ENCODE results near the gene PAWR.

The PAWR gene

GRCh38 chr12:79585147-79585546 is 105.6 kb downstream of the PAWR start:
- no peak for TF ChIP-seq TEAD4 (IDR thresholded peaks at IDR 0.05)
- TF ChIP-seq CREB1 (IDR thresholded peaks at IDR 0.05; ENCODE audit: low read depth): no peak

GRCh38 chr12:79573820-79574219 is 116.9 kb downstream of the PAWR start:
- TF ChIP-seq CEBPB (IDR thresholded peaks at IDR 0.05) (no peak), EP300 (IDR thresholded peaks at IDR 0.05; ENCODE audit: borderline replicate concordance) (no peak), NFIC (IDR thresholded peaks at IDR 0.05) (no peak), REST (IDR thresholded peaks at IDR 0.05; ENCODE audit: low read depth) (no peak), USF1 (IDR thresholded peaks at IDR 0.05) (no peak), ZBTB7A (IDR thresholded peaks at IDR 0.05; ENCODE audit: low read depth) (no peak), TAF1 (IDR thresholded peaks at IDR 0.05; ENCODE audit: low read depth) (no peak), YY1 (IDR thresholded peaks at IDR 0.05; ENCODE audit: low read depth) (no peak), FOXM1 (IDR thresholded peaks at IDR 0.05; ENCODE audit: borderline replicate concordance, low read depth) (no peak), CREB1 (IDR thresholded peaks at IDR 0.05; ENCODE audit: low read depth) (no peak), TCF12 (IDR thresholded peaks at IDR 0.05; ENCODE audit: low read depth) (no peak), MAX (IDR thresholded peaks at IDR 0.05) (no peak), EGR1 (IDR thresholded peaks at IDR 0.05) (no peak), RAD21 (IDR thresholded peaks at IDR 0.05; ENCODE audit: low read depth) (no peak), TEAD4 (IDR thresholded peaks at IDR 0.05) (no peak)

GRCh38 chr12:79569679-79570078 is 121.1 kb downstream of the PAWR start:
- no peak for TF ChIP-seq TAF1 (IDR thresholded peaks at IDR 0.05; ENCODE audit: low read depth)
- no peak for TF ChIP-seq USF1 (IDR thresholded peaks at IDR 0.05)
- no peak for TF ChIP-seq REST (IDR thresholded peaks at IDR 0.05; ENCODE audit: low read depth)
- TF ChIP-seq ZBTB7A (IDR thresholded peaks at IDR 0.05; ENCODE audit: low read depth): no peak
- TF ChIP-seq TEAD4 (IDR thresholded peaks at IDR 0.05): no peak
- TF ChIP-seq CEBPB (IDR thresholded peaks at IDR 0.05): no peak
- TF ChIP-seq TCF12 (IDR thresholded peaks at IDR 0.05; ENCODE audit: low read depth): no peak
- TF ChIP-seq EGR1 (IDR thresholded peaks at IDR 0.05): no peak
- no peak for TF ChIP-seq RAD21 (IDR thresholded peaks at IDR 0.05; ENCODE audit: low read depth)
- no peak for TF ChIP-seq EP300 (IDR thresholded peaks at IDR 0.05; ENCODE audit: borderline replicate concordance)
- no peak for TF ChIP-seq MAX (IDR thresholded peaks at IDR 0.05)
- TF ChIP-seq FOXM1 (IDR thresholded peaks at IDR 0.05; ENCODE audit: borderline replicate concordance, low read depth): no peak
- TF ChIP-seq YY1 (IDR thresholded peaks at IDR 0.05; ENCODE audit: low read depth): no peak
- no peak for TF ChIP-seq NFIC (IDR thresholded peaks at IDR 0.05)
- no peak for TF ChIP-seq CREB1 (IDR thresholded peaks at IDR 0.05; ENCODE audit: low read depth)

- TF ChIP-seq TCF12 (IDR thresholded peaks at IDR 0.05; ENCODE audit: low read depth) (no peak), ZBTB7A (IDR thresholded peaks at IDR 0.05; ENCODE audit: low read depth) (no peak), TAF1 (IDR thresholded peaks at IDR 0.05; ENCODE audit: low read depth) (no peak), CEBPB (IDR thresholded peaks at IDR 0.05) (no peak), REST (IDR thresholded peaks at IDR 0.05; ENCODE audit: low read depth) (no peak), EP300 (IDR thresholded peaks at IDR 0.05; ENCODE audit: borderline replicate concordance) (no peak), MAX (IDR thresholded peaks at IDR 0.05) (no peak), TEAD4 (IDR thresholded peaks at IDR 0.05) (no peak), FOXM1 (IDR thresholded peaks at IDR 0.05; ENCODE audit: borderline replicate concordance, low read depth) (no peak), RAD21 (IDR thresholded peaks at IDR 0.05; ENCODE audit: low read depth) (no peak), CREB1 (IDR thresholded peaks at IDR 0.05; ENCODE audit: low read depth) (no peak), YY1 (IDR thresholded peaks at IDR 0.05; ENCODE audit: low read depth) (no peak), USF1 (IDR thresholded peaks at IDR 0.05) (no peak), EGR1 (IDR thresholded peaks at IDR 0.05) (no peak), NFIC (IDR thresholded peaks at IDR 0.05) (no peak)
These were observed 123.6 kb downstream of the PAWR start for GRCh38 chr12:79567175-79567563.
